ENCODE results near the gene IMPA2. TPM values are rescaled to one million over a fixed set of nuclear protein-coding genes. Genes with fewer than 3 reads are reported as not detected.

Gene IMPA2
- total RNA-seq, 4 donors from 2014 or later = 28.5 to 61.7 (median 31.6) TPM

DNA sequence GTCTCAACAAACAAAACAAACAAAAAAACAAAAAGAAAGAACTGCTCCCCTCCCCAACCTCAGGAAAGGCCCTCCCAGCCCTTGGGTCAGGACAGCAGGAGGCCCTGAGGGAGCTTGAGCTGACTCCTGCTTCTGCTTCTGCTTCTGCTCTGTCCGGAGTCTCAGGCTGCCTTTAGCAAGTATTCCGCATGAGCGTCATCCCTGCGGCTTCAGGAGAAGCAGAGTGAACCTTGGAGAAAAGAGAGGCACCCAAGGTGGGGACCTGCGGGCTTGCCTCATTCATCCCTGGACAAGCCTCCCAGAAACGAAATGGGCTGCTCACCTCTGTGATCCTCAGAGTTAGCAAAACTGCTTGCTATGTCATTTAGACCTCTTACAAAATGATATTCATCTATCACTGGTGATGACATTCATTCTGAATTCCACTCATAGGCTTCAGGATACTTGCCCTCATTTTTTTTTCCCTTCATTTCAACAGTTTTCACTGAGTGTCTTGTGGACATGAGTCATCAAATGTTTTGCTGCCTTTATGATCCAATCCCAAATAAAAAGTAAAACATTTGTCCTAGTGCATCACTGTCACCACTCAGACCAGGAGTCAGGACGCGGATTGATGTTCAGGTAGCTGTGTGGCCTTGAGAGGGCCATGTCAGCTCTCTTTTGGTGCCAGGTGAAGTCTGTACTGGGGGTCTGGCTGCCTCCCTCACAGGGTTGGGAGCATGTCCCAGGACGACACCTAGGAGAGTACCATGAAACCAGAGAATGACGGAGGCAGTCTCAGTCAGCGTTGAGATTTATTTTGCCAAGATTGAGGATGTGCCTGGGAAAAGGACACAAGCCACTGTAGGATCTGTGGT is 51.7 kb downstream of the IMPA2 start:
- Histone ChIP-seq H3K27ac (peak overlapping the region; percentile 38 to 45), H3K9me3 (no peaks in the 10 kb centered on the region), H3K36me3 (no peaks in the 10 kb centered on the region), H3K4me3 (no peak overlapping the region), H3K4me1 (no peaks in the 10 kb centered on the region), H3K27me3 (no peaks in the 10 kb centered on the region)
- intact Hi-C loops (cut with DNase I; ENCODE audit: low total_unique reads) = loop anchor here (10.0 kb wide), 1 partner anchor 378 kb away; no protein-coding TSS in a partner anchor
- DNase-seq = no peak
- no peak for TF ChIP-seq POLR2A (IDR thresholded peaks at IDR 0.05)
- no peak for TF ChIP-seq CTCF (IDR thresholded peaks at IDR 0.05)

- Histone ChIP-seq H3K36me3 (no peaks in the 10 kb centered on the region), H3K4me1 (no peaks in the 10 kb centered on the region), H3K4me3 (no peak overlapping the region), H3K27ac (peak overlapping the region; percentile 38 to 45), H3K9me3 (no peaks in the 10 kb centered on the region), H3K27me3 (no peaks in the 10 kb centered on the region)
- intact Hi-C loops (cut with DNase I; ENCODE audit: low total_unique reads) = loop anchor here (10.0 kb wide), 1 partner anchor 379 kb away; no protein-coding TSS in a partner anchor
- DNase-seq = no peak
- no peak for TF ChIP-seq POLR2A (IDR thresholded peaks at IDR 0.05)
- TF ChIP-seq CTCF (IDR thresholded peaks at IDR 0.05) = no peak
Measured at GRCh38 chr18:12033643-12034025, 52.3 kb downstream of the IMPA2 start.

DNA sequence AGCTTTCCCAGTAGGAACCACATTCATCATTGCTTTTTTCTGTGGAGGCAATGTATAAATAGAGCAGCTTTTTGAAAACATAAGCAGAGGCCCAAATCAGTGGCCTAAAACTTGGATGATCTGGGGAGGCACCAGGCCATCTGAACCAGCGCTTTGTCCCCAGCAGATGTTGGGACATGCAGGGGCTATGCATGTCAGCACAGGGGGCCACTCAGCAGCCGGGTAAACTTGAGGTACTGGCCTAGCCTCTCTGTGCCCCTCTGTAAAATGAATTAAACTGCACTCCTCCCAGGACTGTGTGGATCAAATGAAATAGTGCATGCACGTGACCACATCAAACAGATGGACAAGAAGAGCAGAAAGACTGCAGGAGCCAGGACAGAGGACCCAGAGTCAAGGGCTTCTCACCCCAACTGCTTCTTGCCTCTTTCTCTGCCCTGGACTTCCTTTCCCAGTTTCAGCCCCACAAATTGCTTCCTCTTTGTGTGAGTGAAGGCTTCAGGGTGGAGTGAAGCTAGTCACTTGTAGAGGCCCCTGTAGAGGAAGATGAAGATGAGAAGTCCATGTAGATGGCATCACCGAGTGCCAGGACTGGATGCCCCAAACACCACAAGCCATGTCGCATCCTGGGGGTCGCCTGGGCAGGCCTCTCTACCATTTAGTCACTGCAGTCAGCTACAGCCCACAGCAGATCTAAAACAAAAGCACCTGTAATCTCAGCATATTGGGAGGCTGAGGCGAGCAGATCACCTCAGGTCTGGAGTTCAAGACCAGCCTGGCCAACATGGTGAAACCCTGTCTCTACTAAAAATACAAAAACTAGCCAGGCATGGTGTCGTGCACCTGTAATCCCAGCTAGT is 53.2 kb downstream of the IMPA2 start:
- H3K9me3 ChIP-seq = no peaks in the 10 kb centered on the region
- H3K4me3 ChIP-seq = no peak overlapping the region
- H3K36me3 ChIP-seq = no peaks in the 10 kb centered on the region
- TF ChIP-seq CTCF (IDR thresholded peaks at IDR 0.05) = no peak
- intact Hi-C loops (cut with DNase I; ENCODE audit: low total_unique reads) = loop anchor here (5.0 to 10.0 kb wide), 2 partner anchors 97 to 380 kb away; no protein-coding TSS in a partner anchor
- no peaks in the 10 kb centered on the region for H3K4me1 ChIP-seq
- DNase-seq = no peak
- H3K27ac ChIP-seq = no peak overlapping the region
- no peaks in the 10 kb centered on the region for H3K27me3 ChIP-seq

GRCh38 chr18:12035481-12035880 is 54.2 kb downstream of the IMPA2 start:
- TF ChIP-seq CTCF (IDR thresholded peaks at IDR 0.05) (no peak), POLR2A (IDR thresholded peaks at IDR 0.05) (no peak)
- H3K27me3 ChIP-seq = no peaks in the 10 kb centered on the region
- no peak overlapping the region for H3K4me3 ChIP-seq
- no peak overlapping the region for H3K27ac ChIP-seq
- no peaks in the 10 kb centered on the region for H3K36me3 ChIP-seq
- H3K9me3 ChIP-seq = no peaks in the 10 kb centered on the region
- no peaks in the 10 kb centered on the region for H3K4me1 ChIP-seq
- no peak for DNase-seq
- intact Hi-C loops (cut with DNase I; ENCODE audit: low total_unique reads) = loop anchor here (5.0 to 10.0 kb wide), 2 partner anchors 98 to 381 kb away; no protein-coding TSS in a partner anchor

Data from uterus (tissue), 4 donors.